Fibroblast of lung (primary cell): ENCODE results near the gene ORM2. TPM values are rescaled to one million over a fixed set of nuclear protein-coding genes. Genes with fewer than 3 reads are reported as not detected.

Experiments used
- DNase-seq, 2 donors: peaks; one replicate each; pipeline versions ENCODE4 v3.0.0 to v3.0.0-alpha.2; 2010; ENCODE audit warnings: low read depth in 2 of 2
- H2AFZ ChIP-seq: 2 replicates; pipeline ENCODE4 v1.5.1; 2012; ENCODE audit warnings: low read length, control low read depth, inconsistent platforms
- H3K27ac ChIP-seq: 2 replicates; pipeline ENCODE4 v1.5.1; 2011; ENCODE audit warnings: low read length, control low read depth; ENCODE audit not compliant: insufficient read depth
- H3K27me3 ChIP-seq: 2 replicates; pipeline ENCODE4 v1.5.1; 2011; ENCODE audit warnings: mild to moderate bottlenecking, low read length; ENCODE audit not compliant: control insufficient read depth, insufficient read depth
- H3K36me3 ChIP-seq: 2 replicates; pipeline ENCODE4 v1.5.1; 2011; ENCODE audit warnings: low read length; ENCODE audit not compliant: control insufficient read depth, insufficient read depth
- H3K4me1 ChIP-seq: 2 replicates; pipeline ENCODE4 v1.5.1; 2011; ENCODE audit warnings: low read length; ENCODE audit not compliant: control insufficient read depth, insufficient read depth; ENCODE audit errors: extremely low read depth
- H3K4me2 ChIP-seq: 2 replicates; pipeline ENCODE4 v1.5.1; 2011; ENCODE audit warnings: low read length, control low read depth; ENCODE audit not compliant: insufficient read depth; ENCODE audit errors: extremely low read depth
- H3K4me3 ChIP-seq, 4 experiments: fragments of 200-600 bp in 1 of 4; sonication (generic) in 1 of 4; replicated peaks in 1 of 4; 2 replicates each; pipeline ENCODE4 v1.5.1; 2011 to 2016; ENCODE audit warnings: low read length in 4 of 4, low read depth in 3 of 4, mild to moderate bottlenecking in 3 of 4, control low read depth in 2 of 4, inconsistent platforms in 1 of 4, mixed read lengths in 1 of 4; ENCODE audit not compliant: insufficient read depth in 1 of 4; ENCODE audit errors: control extremely low read depth in 1 of 4
- H3K79me2 ChIP-seq: 2 replicates; pipeline ENCODE4 v1.5.1; 2012; ENCODE audit warnings: mild to moderate bottlenecking, low read length, inconsistent platforms; ENCODE audit not compliant: control insufficient read depth, insufficient read depth
- H3K9ac ChIP-seq: 2 replicates; pipeline ENCODE4 v1.5.1; 2011; ENCODE audit warnings: mild to moderate bottlenecking, low read length, control low read depth; ENCODE audit not compliant: insufficient read depth
- H3K9me3 ChIP-seq: 2 replicates; pipeline ENCODE4 v1.5.1; 2012; ENCODE audit warnings: low read depth, low read length; ENCODE audit not compliant: control insufficient read depth, insufficient read depth
- H4K20me1 ChIP-seq: 2 replicates; pipeline ENCODE4 v1.5.1; 2011; ENCODE audit warnings: low read length; ENCODE audit not compliant: control insufficient read depth, insufficient read depth; ENCODE audit errors: extremely low read depth
- EZH2 ChIP-seq: IDR thresholded peaks from 2 replicates; pipeline ENCODE4 v1.5.1; 2012; ENCODE audit warnings: low read length, control low read depth, mild to moderate bottlenecking; ENCODE audit errors: missing control alignments
- polyA plus RNA-seq, 2 donors: library from polyadenylated mRNA; depleted of rRNA in 1 of 2; stranded (reverse) in 1 of 2; unstranded in 1 of 2; fragments of >200 nt; gene quantifications; 2 replicates each; pipeline ENCODE4 v1.2.1, GENCODE V29; 2011 to 2012; ENCODE audit warnings: missing spikeins in 1 of 2
- total RNA-seq: library from RNA; depleted of rRNA; stranded (reverse); fragments of >200 nt; gene quantifications from 2 replicates; pipeline ENCODE4 v1.2.1, GENCODE V29; 2014
- TF ChIP-seq, protein P1 (sequence below), 2 donors: IDR thresholded peaks in 1 of 2; conservative IDR thresholded peaks in 1 of 2; 1 replicate in 1 of 2; 2 replicates in 1 of 2; pipeline ENCODE4 v1.5.1; 2011 to 2012; ENCODE audit warnings: low read length in 2 of 2, control low read depth in 1 of 2, inconsistent platforms in 1 of 2, low read depth in 1 of 2, mild to moderate bottlenecking in 1 of 2

Gene ORM2
- total and polyA plus RNA-seq, 2 donors (not counting 1 experiment from before 2014, with no cell fraction given), result not detected

DNA sequence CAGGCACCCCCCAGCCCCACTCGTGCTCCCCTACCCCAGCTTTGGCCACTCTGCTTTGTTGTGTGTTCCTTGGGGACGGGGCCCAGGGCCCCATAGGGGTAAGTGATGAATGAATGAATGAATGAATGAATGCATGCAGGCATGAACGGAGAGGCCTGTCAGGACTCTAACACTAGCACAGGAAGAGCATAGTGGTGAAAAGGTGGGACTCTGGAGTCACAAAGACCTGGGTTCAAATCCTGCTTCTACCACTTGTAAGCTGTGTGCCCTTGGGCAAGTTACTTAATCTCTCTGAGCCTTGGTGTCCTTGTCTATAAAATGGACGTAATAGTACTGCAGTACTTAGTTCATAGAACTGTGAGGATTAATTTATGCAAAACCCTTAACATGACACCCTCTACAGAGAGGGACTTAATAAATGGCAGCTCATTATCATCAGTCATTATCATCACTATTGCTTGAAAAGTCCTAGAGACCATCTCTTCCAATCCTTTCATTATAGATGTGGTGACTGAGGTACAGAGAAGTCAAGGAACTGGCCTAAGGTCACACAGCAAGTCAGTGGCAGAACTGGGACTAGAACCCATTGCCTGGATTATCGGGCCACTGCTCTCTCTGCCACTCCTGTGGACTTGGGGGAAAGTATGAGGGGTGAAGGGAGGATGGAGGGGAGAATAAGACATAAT is 13.2 kb downstream of the ORM2 start:
- Histone ChIP-seq H4K20me1 (no peaks in the 10 kb centered on the region), H3K27me3 (no peaks in the 10 kb centered on the region), H3K4me2 (no peak overlapping the region), H3K27ac (no peak overlapping the region), H3K4me1 (no peaks in the 10 kb centered on the region), H3K9me3 (no peaks in the 10 kb centered on the region), H3K36me3 (peaks cover 22% of the 10 kb centered on the region), H2AFZ (no peak overlapping the region), H3K4me3 (no peak overlapping the region), H3K79me2 (no peaks in the 10 kb centered on the region), H3K9ac (no peak overlapping the region)
- DNase-seq, result no peak
- TF ChIP-seq EZH2, result no peak
- TF ChIP-seq, protein P1, sequence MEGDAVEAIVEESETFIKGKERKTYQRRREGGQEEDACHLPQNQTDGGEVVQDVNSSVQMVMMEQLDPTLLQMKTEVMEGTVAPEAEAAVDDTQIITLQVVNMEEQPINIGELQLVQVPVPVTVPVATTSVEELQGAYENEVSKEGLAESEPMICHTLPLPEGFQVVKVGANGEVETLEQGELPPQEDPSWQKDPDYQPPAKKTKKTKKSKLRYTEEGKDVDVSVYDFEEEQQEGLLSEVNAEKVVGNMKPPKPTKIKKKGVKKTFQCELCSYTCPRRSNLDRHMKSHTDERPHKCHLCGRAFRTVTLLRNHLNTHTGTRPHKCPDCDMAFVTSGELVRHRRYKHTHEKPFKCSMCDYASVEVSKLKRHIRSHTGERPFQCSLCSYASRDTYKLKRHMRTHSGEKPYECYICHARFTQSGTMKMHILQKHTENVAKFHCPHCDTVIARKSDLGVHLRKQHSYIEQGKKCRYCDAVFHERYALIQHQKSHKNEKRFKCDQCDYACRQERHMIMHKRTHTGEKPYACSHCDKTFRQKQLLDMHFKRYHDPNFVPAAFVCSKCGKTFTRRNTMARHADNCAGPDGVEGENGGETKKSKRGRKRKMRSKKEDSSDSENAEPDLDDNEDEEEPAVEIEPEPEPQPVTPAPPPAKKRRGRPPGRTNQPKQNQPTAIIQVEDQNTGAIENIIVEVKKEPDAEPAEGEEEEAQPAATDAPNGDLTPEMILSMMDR (conservative IDR thresholded peaks at IDR 0.05 in 1 of 2, IDR thresholded peaks at IDR 0.05 in 1 of 2; ENCODE audit: low read depth in 1 of 2, low read length in 2 of 2), result no peak

DNA sequence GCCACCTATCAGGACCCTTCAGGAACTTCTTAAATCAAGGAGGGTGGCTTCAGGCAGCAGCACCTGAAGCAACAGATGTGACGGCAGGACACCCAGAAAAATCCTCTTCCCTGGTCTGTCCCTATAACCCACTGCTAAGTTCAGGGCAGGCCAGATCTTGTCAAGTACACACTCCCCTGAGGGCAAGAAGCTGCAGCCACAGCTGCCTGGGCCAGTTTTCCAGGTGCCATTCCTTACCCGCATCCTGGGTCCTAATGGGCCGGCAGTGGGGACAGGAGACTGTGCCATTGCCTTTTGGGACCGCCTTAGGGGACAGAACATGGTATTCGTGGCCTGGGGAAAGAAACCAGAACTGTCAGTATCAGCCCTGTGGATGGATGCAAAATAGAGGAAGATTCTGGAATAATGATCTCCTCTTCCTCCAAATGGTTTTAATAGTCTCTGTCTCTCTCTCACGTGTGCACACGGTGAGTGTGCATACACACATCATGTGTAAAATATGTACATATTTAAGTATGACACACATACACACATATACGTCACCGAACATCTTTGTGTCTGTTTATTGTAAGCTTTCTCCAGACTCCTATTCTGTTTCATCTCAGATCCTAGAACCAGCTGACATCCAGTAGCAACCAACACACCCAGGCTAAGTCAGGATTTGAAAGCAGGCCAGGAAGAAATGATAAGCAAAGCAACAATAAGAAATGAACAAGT is 14.0 kb downstream of the ORM2 start:
- no peak for DNase-seq
- no peaks in the 10 kb centered on the region for H3K9me3 ChIP-seq

DNA sequence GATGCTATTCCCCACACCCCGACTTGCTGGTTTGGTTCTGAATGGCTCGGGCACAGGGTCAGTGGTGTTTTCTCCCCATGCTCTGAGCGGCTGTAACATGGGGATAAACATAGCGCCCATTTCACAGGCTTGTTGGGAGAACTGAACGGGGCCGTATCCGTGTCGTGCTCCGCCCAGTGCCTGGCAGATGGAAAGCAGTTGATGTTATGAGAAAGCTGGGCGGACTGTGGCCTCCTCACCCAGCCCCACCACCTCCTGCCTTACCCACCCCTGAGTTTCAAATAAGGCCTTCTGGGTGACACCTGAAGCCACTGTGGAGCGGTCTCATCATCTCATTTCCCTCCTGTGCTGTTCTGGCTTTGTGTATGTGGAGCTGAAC is 14.5 kb downstream of the ORM2 start:
- H2AFZ ChIP-seq, result no peak overlapping the region
- TF ChIP-seq, protein P1 (conservative IDR thresholded peaks at IDR 0.05 in 1 of 2, IDR thresholded peaks at IDR 0.05 in 1 of 2; ENCODE audit: low read depth in 1 of 2, low read length in 2 of 2), result no peak
- no peak for TF ChIP-seq EZH2
- no peak overlapping the region for H3K27ac ChIP-seq
- no peaks in the 10 kb centered on the region for H3K9me3 ChIP-seq
- peaks cover 6% of the 10 kb centered on the region for H3K4me1 ChIP-seq
- no peaks in the 10 kb centered on the region for H4K20me1 ChIP-seq
- DNase-seq, result no peak
- H3K4me3 ChIP-seq, result no peak overlapping the region
- no peaks in the 10 kb centered on the region for H3K79me2 ChIP-seq
- no peak overlapping the region for H3K4me2 ChIP-seq
- H3K9ac ChIP-seq, result no peak overlapping the region
- no peaks in the 10 kb centered on the region for H3K27me3 ChIP-seq
- peaks cover 22% of the 10 kb centered on the region for H3K36me3 ChIP-seq

More for the DNA sequence above, 14.0 kb downstream of the ORM2 start:
- Histone ChIP-seq H2AFZ (no peak overlapping the region), H3K27ac (no peak overlapping the region), H4K20me1 (no peaks in the 10 kb centered on the region), H3K4me3 (no peak overlapping the region), H3K4me1 (peaks cover 4% of the 10 kb centered on the region), H3K79me2 (no peaks in the 10 kb centered on the region), H3K4me2 (no peak overlapping the region), H3K36me3 (peaks cover 22% of the 10 kb centered on the region), H3K9ac (no peak overlapping the region), H3K27me3 (no peaks in the 10 kb centered on the region)
- TF ChIP-seq, protein P1 (conservative IDR thresholded peaks at IDR 0.05 in 1 of 2, IDR thresholded peaks at IDR 0.05 in 1 of 2; ENCODE audit: low read depth in 1 of 2, low read length in 2 of 2), result no peak
- no peak for TF ChIP-seq EZH2
